H1 (cell line): ENCODE results near the gene CCDC80. TPM values are rescaled to one million over a fixed set of nuclear protein-coding genes. Genes with fewer than 3 reads are reported as not detected.

Source experiments
- CTCF ChIA-PET: fragments of 300-600 bp; sonication (Branson Sonifier 250); formaldehyde crosslinking; loops from one replicate; lab custom pipeline; 2021; ENCODE audit not compliant: partially characterized antibody; lab: Charles Lee
- POLR2A ChIA-PET: fragments of 300-600 bp; sonication (Branson Sonifier 250); formaldehyde crosslinking; loops from one replicate; lab custom pipeline; 2021; ENCODE audit warnings: inconsistent platforms; ENCODE audit not compliant: partially characterized antibody; lab: Charles Lee
- DNase-seq, 2 experiments: peaks; one replicate each; pipeline versions ENCODE4 v3.0.0 to v3.0.0-alpha.2; 2010 to 2022; ENCODE audit warnings: low spot score in 2 of 2, low read depth in 1 of 2, mixed read lengths in 1 of 2
- FAIRE-seq: peaks from 2 replicates; lab custom pipeline; 2011; peaks lifted over from hg19 to GRCh38; lab: Jason Lieb, UNC
- H2AFZ ChIP-seq: 2 replicates; pipeline ENCODE4 v1.8.1; 2012; ENCODE audit warnings: low read length, inconsistent platforms
- H2AK5ac ChIP-seq: 2 replicates; pipeline ENCODE4 v1.6.1; 2013; ENCODE audit warnings: low read depth, low read length
- H2BK120ac ChIP-seq: replicated peaks from 2 replicates; pipeline ENCODE3; 2013; ENCODE audit warnings: low read depth, low read length, inconsistent platforms
- H2BK12ac ChIP-seq: 2 replicates; pipeline ENCODE4 v1.6.1; 2013; ENCODE audit warnings: low read depth, low read length
- H2BK15ac ChIP-seq: 2 replicates; pipeline ENCODE4 v1.6.1; 2013; ENCODE audit warnings: low read length
- H2BK20ac ChIP-seq: 2 replicates; pipeline ENCODE4 v1.6.1; 2013; ENCODE audit warnings: low read length
- H2BK5ac ChIP-seq: 2 replicates; pipeline ENCODE4 v1.6.1; 2013; ENCODE audit warnings: low read depth, low read length
- H3K14ac ChIP-seq: 2 replicates; pipeline ENCODE4 v1.6.1; 2013; ENCODE audit warnings: inconsistent platforms; ENCODE audit not compliant: insufficient read length
- H3K18ac ChIP-seq: 2 replicates; pipeline ENCODE4 v1.6.1; 2013; ENCODE audit warnings: low read length; ENCODE audit errors: extremely low read depth
- H3K23ac ChIP-seq: 2 replicates; pipeline ENCODE4 v1.6.1; 2013; ENCODE audit warnings: inconsistent platforms; ENCODE audit not compliant: insufficient read length
- H3K23me2 ChIP-seq: 2 replicates; pipeline ENCODE4 v1.6.1; 2013; ENCODE audit warnings: low read depth, low read length
- H3K27ac ChIP-seq: 2 replicates; pipeline ENCODE4 v1.6.1; 2011; ENCODE audit warnings: low read depth, low read length, inconsistent platforms
- H3K27me3 ChIP-seq, 4 experiments: replicated peaks in 1 of 4; 1 replicate in 1 of 4; 2 replicates in 3 of 4; pipeline versions ENCODE4 v1.6.1 to v1.8.1; 2011 to 2013; ENCODE audit warnings: low read length in 3 of 4, mild to moderate bottlenecking in 3 of 4, inconsistent platforms in 2 of 4, mixed read lengths in 2 of 4, moderate library complexity in 1 of 4; ENCODE audit not compliant: control insufficient read depth in 3 of 4, insufficient read depth in 3 of 4; ENCODE audit errors: extremely low read depth in 1 of 4
- H3K36me3 ChIP-seq, 4 experiments: 2 replicates each; pipeline versions ENCODE4 v1.6.1 to v1.8.1; 2011 to 2013; ENCODE audit warnings: mild to moderate bottlenecking in 4 of 4, low read length in 3 of 4, moderate library complexity in 2 of 4, control low read depth in 1 of 4, inconsistent platforms in 1 of 4; ENCODE audit not compliant: insufficient read depth in 4 of 4, control insufficient read depth in 2 of 4
- H3K4ac ChIP-seq: replicated peaks from 2 replicates; pipeline ENCODE3; 2013; ENCODE audit warnings: low read length, low read depth, mixed read lengths, inconsistent platforms; ENCODE audit not compliant: insufficient read length
- H3K4me1 ChIP-seq, 4 experiments: replicated peaks in 1 of 4; 1 replicate in 1 of 4; 2 replicates in 3 of 4; pipeline versions ENCODE4 v1.6.1 to v1.8.1; 2011 to 2013; ENCODE audit warnings: low read length in 3 of 4, inconsistent platforms in 2 of 4, mixed read lengths in 1 of 4; ENCODE audit not compliant: insufficient read depth in 4 of 4, control insufficient read depth in 3 of 4
- H3K4me2 ChIP-seq, 2 experiments: 2 replicates each; pipeline versions ENCODE4 v1.6.1 to v1.8.1; 2011 to 2013; ENCODE audit warnings: low read depth in 2 of 2, low read length in 2 of 2, control low read depth in 1 of 2, inconsistent platforms in 1 of 2, mild to moderate bottlenecking in 1 of 2; ENCODE audit not compliant: insufficient read depth in 1 of 2
- H3K4me3 ChIP-seq, 4 experiments: fragments of 200-600, 300-600 bp in 1 of 4; sonication (generic), shearing (Covaris generic), sonication (Bioruptor Twin) in 1 of 4; 2 replicates each; pipeline versions ENCODE4 v1.5.1 to v1.8.1; 2011 to 2016; ENCODE audit warnings: low read length in 4 of 4, low read depth in 3 of 4, control low read depth in 2 of 4, inconsistent platforms in 2 of 4, mild to moderate bottlenecking in 2 of 4, mixed read lengths in 1 of 4, moderate library complexity in 1 of 4; ENCODE audit not compliant: insufficient read depth in 2 of 4; ENCODE audit errors: extremely low read depth in 1 of 4
- H3K56ac ChIP-seq: replicated peaks from 2 replicates; pipeline ENCODE3; 2013; ENCODE audit warnings: low read depth, mild to moderate bottlenecking, mixed read lengths, low read length, inconsistent platforms; ENCODE audit not compliant: insufficient read length
- H3K79me1 ChIP-seq: 2 replicates; pipeline ENCODE4 v1.6.1; 2013; ENCODE audit warnings: low read depth, low read length, control low read depth
- H3K79me2 ChIP-seq, 2 experiments: 2 replicates each; pipeline versions ENCODE4 v1.6.1 to v1.8.1; 2012 to 2013; ENCODE audit warnings: low read length in 2 of 2, mild to moderate bottlenecking in 2 of 2, inconsistent platforms in 1 of 2; ENCODE audit not compliant: insufficient read depth in 2 of 2, control insufficient read depth in 1 of 2
- H3K9ac ChIP-seq, 4 experiments: replicated peaks in 1 of 4; 1 replicate in 1 of 4; 2 replicates in 3 of 4; pipeline versions ENCODE4 v1.6.1 to v1.8.1; 2011 to 2013; ENCODE audit warnings: low read depth in 3 of 4, low read length in 3 of 4, control low read depth in 2 of 4, mild to moderate bottlenecking in 2 of 4, moderate library complexity in 2 of 4, inconsistent platforms in 1 of 4; ENCODE audit errors: extremely low read depth in 1 of 4
- H3K9me3 ChIP-seq, 2 experiments: 2 replicates each; pipeline versions ENCODE4 v1.6.1 to v1.8.1; 2012 to 2013; ENCODE audit warnings: mild to moderate bottlenecking in 2 of 2, moderate library complexity in 2 of 2, control low read depth in 1 of 2, inconsistent platforms in 1 of 2, low read depth in 1 of 2, low read length in 1 of 2, mixed read lengths in 1 of 2; ENCODE audit not compliant: insufficient read depth in 2 of 2
- H4K20me1 ChIP-seq, 2 experiments: replicated peaks in 1 of 2; 2 replicates each; pipeline versions ENCODE3 to v1.8.1; 2011 to 2013; ENCODE audit warnings: inconsistent platforms in 2 of 2, low read length in 2 of 2, mild to moderate bottlenecking in 1 of 2; ENCODE audit not compliant: insufficient read depth in 2 of 2, control insufficient read depth in 1 of 2
- H4K5ac ChIP-seq: 2 replicates; pipeline ENCODE4 v1.6.1; 2013; ENCODE audit warnings: low read length, low read depth, mixed read lengths, inconsistent platforms; ENCODE audit not compliant: insufficient read length
- H4K8ac ChIP-seq: 2 replicates; pipeline ENCODE4 v1.8.0; 2013; ENCODE audit warnings: mild to moderate bottlenecking, moderate library complexity, low read length, inconsistent platforms; ENCODE audit not compliant: insufficient read depth; ENCODE audit errors: extremely low read depth
- H4K91ac ChIP-seq: replicated peaks from 2 replicates; pipeline ENCODE3; 2013; ENCODE audit warnings: low read length, mixed read lengths, inconsistent platforms; ENCODE audit not compliant: insufficient read length
- GTF2F1 ChIP-seq: IDR thresholded peaks from 2 replicates; pipeline ENCODE4 v1.6.1; 2012; ENCODE audit warnings: low read depth, low read length, improper control_type of control experiment, borderline replicate concordance
- SAP30 ChIP-seq: fragments of 300-600 bp; sonication (generic); IDR thresholded peaks from 2 replicates; pipeline ENCODE4 v1.7.1; 2012; ENCODE audit warnings: low read length, moderate library complexity, mild to moderate bottlenecking, inconsistent platforms; ENCODE audit not compliant: insufficient read depth, insufficient replicate concordance
- WGBS, 2 experiments: shearing (Covaris generic) in 1 of 2; methylation state at CpG; one replicate each; pipeline versions ENCODE4 v1.1.6 to v1.1.7; 2013 to 2015; ENCODE audit warnings: low lambda C conversion rate in 2 of 2, mixed read lengths in 2 of 2, inconsistent platforms in 1 of 2, low coverage in 1 of 2, missing lambda C conversion rate in 1 of 2; ENCODE audit not compliant: insufficient replicate concordance in 2 of 2, insufficient coverage in 1 of 2, insufficient read length in 1 of 2; ENCODE audit errors: extremely low coverage in 1 of 2, missing lambda C conversion rate in 1 of 2; 5-methylcytosine and 5-hydroxymethylcytosine counted together
- polyA plus RNA-seq, 7 experiments: library from polyadenylated mRNA; depleted of rRNA in 3 of 7; stranded (reverse) in 5 of 7; unstranded in 2 of 7; fragments of >200 nt in 5 of 7; fragments of 200-250 nt in 2 of 7; gene quantifications; 1 replicate in 5 of 7; 2 replicates in 1 of 7; 4 replicates in 1 of 7; pipeline versions ENCODE4 v1.2.1 to v1.2.3, GENCODE V29; 2011 to 2013; ENCODE audit warnings: missing spikeins in 2 of 7, mixed read lengths in 2 of 7
- total RNA-seq: library from RNA; stranded (reverse); fragmentation: NEBNext Ultra II Directional; extraction: Animal tissue kit (Norgen Biotek cat#: 25700); gene quantifications from 2 replicates; pipeline ENCODE4 v1.2.1, GENCODE V29; 2021

CCDC80 gene
- total and polyA plus RNA-seq, 2 of the 8 experiments (the other 6 are each of a cell fraction or from before 2014, with no cell fraction given) = 1.1 to 12.9 TPM

DNA sequence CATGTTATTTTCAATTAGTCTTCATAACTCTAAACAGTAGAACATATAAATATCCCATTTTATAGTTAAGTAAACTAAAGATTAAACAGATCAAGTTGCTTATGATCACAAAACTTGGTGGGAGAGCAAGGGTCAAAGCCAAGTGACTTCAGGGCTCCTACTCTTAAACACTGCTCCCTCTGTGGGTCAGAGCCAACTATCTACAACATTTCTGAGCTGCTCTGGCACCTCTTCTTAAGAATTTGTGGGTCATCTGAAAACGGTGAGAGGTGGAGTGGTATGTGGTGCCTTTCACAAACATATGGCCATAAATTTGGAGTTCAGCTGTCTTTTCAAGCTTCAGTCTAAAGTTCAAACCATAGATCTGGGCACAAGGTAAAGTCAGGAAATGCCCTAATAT is 90.1 kb downstream of the CCDC80 start:
- H3K4me3 ChIP-seq = no peak overlapping the region
- no peak overlapping the region for H2BK120ac ChIP-seq
- no peak overlapping the region for H2AK5ac ChIP-seq
- H4K5ac ChIP-seq = no peak overlapping the region
- POLR2A ChIA-PET = no interaction called here
- H2BK12ac ChIP-seq = no peak overlapping the region
- H3K4ac ChIP-seq = no peak overlapping the region
- H3K9me3 ChIP-seq = no peaks in the 10 kb centered on the region
- H3K36me3 ChIP-seq = peaks cover 2 to 21% (median 10%) of the 10 kb centered on the region in 4 experiments; a peak in 4 of 8 replicates
- no peak overlapping the region for H4K8ac ChIP-seq
- H4K91ac ChIP-seq = no peak overlapping the region
- H3K27ac ChIP-seq = no peak overlapping the region
- H2BK15ac ChIP-seq = no peak overlapping the region
- H3K56ac ChIP-seq = no peak overlapping the region
- H3K23me2 ChIP-seq = no peaks in the 10 kb centered on the region
- H3K9ac ChIP-seq = no peak overlapping the region
- no peaks in the 10 kb centered on the region for H3K4me1 ChIP-seq
- no peak overlapping the region for H3K4me2 ChIP-seq
- no peak overlapping the region for H3K23ac ChIP-seq
- H2BK20ac ChIP-seq = no peak overlapping the region
- WGBS, 2 experiments = 75% methylated on average over 1 of the region's 1 CpG; no CpG with 5 or more reads in 1 of the 2 experiments
- H4K20me1 ChIP-seq = no peaks in the 10 kb centered on the region
- H3K27me3 ChIP-seq = no peaks in the 10 kb centered on the region
- H2BK5ac ChIP-seq = no peak overlapping the region
- H2AFZ ChIP-seq = no peak overlapping the region
- H3K18ac ChIP-seq = no peak overlapping the region
- H3K14ac ChIP-seq = no peak overlapping the region
- DNase-seq = no peak
- CTCF ChIA-PET = interaction anchor here (0.6 to 2.0 kb wide), 6 partner anchors 9 to 413 kb away, joined by 3 to 5 read pairs (median 4); no protein-coding TSS in a partner anchor
- H3K79me2 ChIP-seq = peaks cover 0 to 28% of the 10 kb centered on the region in 2 experiments; a peak in 2 of 4 replicates
- no peak for FAIRE-seq
- H3K79me1 ChIP-seq = no peaks in the 10 kb centered on the region; the same call in 1 of the 2 replicates
- TF ChIP-seq SAP30 = no peak
- no peak for TF ChIP-seq GTF2F1
